HFFc6 (cell line): ENCODE measurements around the gene MACF1. TPM values are rescaled to one million over a fixed set of nuclear protein-coding genes. Genes with fewer than 3 reads are reported as not detected.

Source experiments
- DNase-seq: peaks from one replicate; pipeline ENCODE4 v3.0.0-alpha.2; 2018
- H3K27ac Mint-ChIP-seq: 2 replicates; pipeline ENCODE4 v1.8.0; 2020; ENCODE audit warnings: mild to moderate bottlenecking, mixed read lengths
- H3K27me3 Mint-ChIP-seq: 2 replicates; pipeline ENCODE4 v1.8.0; 2021; ENCODE audit warnings: mild to moderate bottlenecking, moderate library complexity, mixed read lengths; ENCODE audit not compliant: insufficient read depth
- H3K36me3 Mint-ChIP-seq: 2 replicates; pipeline ENCODE4 v1.8.0; 2021; ENCODE audit warnings: low read depth, mixed read lengths
- H3K4me1 Mint-ChIP-seq: 2 replicates; pipeline ENCODE4 v1.8.0; 2020; ENCODE audit warnings: low read depth, mixed read lengths
- H3K4me3 Mint-ChIP-seq: 2 replicates; pipeline ENCODE4 v1.8.0; 2020; ENCODE audit warnings: mild to moderate bottlenecking, moderate library complexity, mixed read lengths
- H3K9me3 Mint-ChIP-seq: 2 replicates; pipeline ENCODE4 v1.8.0; 2020; ENCODE audit warnings: mild to moderate bottlenecking, mixed read lengths
- CTCF ChIP-seq: fragments of 200-600 bp; sonication (generic); IDR thresholded peaks from 2 replicates; pipeline ENCODE4 v1.5.0; 2021; ENCODE audit warnings: antibody characterized with exemption, mild to moderate bottlenecking
- total RNA-seq, 6 experiments: library from RNA; stranded (reverse); fragmentation: NEBNext Ultra II Directional; extraction: Animal tissue kit (Norgen Biotek cat#: 25700); gene quantifications; 2 replicates in 1 of 6; 3 replicates in 5 of 6; pipeline ENCODE4 v1.2.3, GENCODE V29; 2021

The MACF1 gene
- total RNA-seq, 6 experiments from 2014 or later = 201 to 308 (median 223) TPM

GRCh38 chr1:39173995-39174380 is 30.5 kb upstream of the MACF1 start:
- Mint-ChIP-seq H3K36me3 (0 out of 2 replicates have a peak, but pooled peaks cover 2% of the 10 kb centered on the region), H3K27me3 (peaks cover 2% of the 10 kb centered on the region; the same call in 1 of the 2 replicates), H3K4me3 (peak overlapping the region; percentile 42; the same call in 1 of the 2 replicates), H3K4me1 (peaks cover 87% of the 10 kb centered on the region), H3K27ac (peak overlapping the region; percentile 73), H3K9me3 (no peaks in the 10 kb centered on the region)
- no peak for DNase-seq
- no peak for TF ChIP-seq CTCF

GRCh38 chr1:39174390-39175081 is 30.0 kb upstream of the MACF1 start:
- peak overlapping the region; percentile 42; the same call in 1 of the 2 replicates for H3K4me3 Mint-ChIP-seq
- DNase-seq = no peak
- TF ChIP-seq CTCF = no peak
- peaks cover 89% of the 10 kb centered on the region for H3K4me1 Mint-ChIP-seq
- H3K27ac Mint-ChIP-seq = peak overlapping the region; percentile 73
- no peaks in the 10 kb centered on the region for H3K36me3 Mint-ChIP-seq
- peaks cover 2% of the 10 kb centered on the region; the same call in 1 of the 2 replicates for H3K27me3 Mint-ChIP-seq
- H3K9me3 Mint-ChIP-seq = no peaks in the 10 kb centered on the region

GRCh38 chr1:39177706-39178105 is 26.8 kb upstream of the MACF1 start:
- DNase-seq = no peak
- Mint-ChIP-seq H3K4me3 (peak overlapping the region; percentile 83), H3K36me3 (peaks cover 5% of the 10 kb centered on the region), H3K9me3 (no peaks in the 10 kb centered on the region), H3K4me1 (peaks cover 78% of the 10 kb centered on the region), H3K27ac (peak overlapping the region; percentile 86), H3K27me3 (no peaks in the 10 kb centered on the region; the same call in none of the 2 replicates)
- no peak for TF ChIP-seq CTCF

- DNase-seq = peak; percentile 68
- peaks cover 5% of the 10 kb centered on the region for H3K36me3 Mint-ChIP-seq
- TF ChIP-seq CTCF = no peak
- peaks cover 80% of the 10 kb centered on the region for H3K4me1 Mint-ChIP-seq
- peak overlapping the region; percentile 83 for H3K4me3 Mint-ChIP-seq
- peak overlapping the region; percentile 86 for H3K27ac Mint-ChIP-seq
- no peaks in the 10 kb centered on the region for H3K9me3 Mint-ChIP-seq
- H3K27me3 Mint-ChIP-seq = no peaks in the 10 kb centered on the region; the same call in none of the 2 replicates
Observed at GRCh38 chr1:39178541-39179431, 25.7 kb upstream of the MACF1 start.

- H3K4me3 Mint-ChIP-seq = no peak overlapping the region
- H3K27me3 Mint-ChIP-seq = no peaks in the 10 kb centered on the region; the same call in none of the 2 replicates
- H3K9me3 Mint-ChIP-seq = no peaks in the 10 kb centered on the region
- no peak for TF ChIP-seq CTCF
- peak overlapping the region; percentile 56 for H3K27ac Mint-ChIP-seq
- H3K4me1 Mint-ChIP-seq = peaks cover 82% of the 10 kb centered on the region
- DNase-seq = no peak
- H3K36me3 Mint-ChIP-seq = peaks cover 5% of the 10 kb centered on the region
Observed at GRCh38 chr1:39181311-39181710, 23.2 kb upstream of the MACF1 start.
